ENCODE results near the gene OSCP1. TPM values are rescaled to one million over a fixed set of nuclear protein-coding genes. Genes with fewer than 3 reads are reported as not detected.

Gene OSCP1
- total and polyA plus RNA-seq, 8 donors = 9.3 to 23.4 (median 14.5) TPM

DNA sequence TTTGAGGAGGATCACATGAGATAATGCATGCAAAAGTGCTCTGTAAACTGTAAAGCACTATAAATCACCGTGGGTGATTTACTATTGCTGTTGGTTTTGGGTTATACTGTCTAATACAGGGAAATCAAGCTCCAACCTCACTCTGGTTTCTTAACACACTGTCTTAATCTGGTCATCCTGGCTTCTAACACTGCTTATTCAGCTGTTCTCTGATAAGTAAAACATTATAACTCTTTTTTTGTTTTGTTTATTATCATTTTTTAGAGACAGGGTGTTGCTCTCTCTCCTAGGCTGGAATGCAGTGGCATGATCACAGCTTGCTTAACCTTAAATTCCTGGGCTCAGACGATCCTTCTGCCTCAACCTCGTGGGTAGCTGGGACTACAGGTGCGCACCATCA is 30.7 kb downstream of the OSCP1 start:
- DNase-seq (no peak), ATAC-seq (peak; percentile 5)
- no peak for TF ChIP-seq CTCF (IDR thresholded peaks at IDR 0.05)
- no peaks in the 10 kb centered on the region for H3K27me3 ChIP-seq
- no peak overlapping the region for H3K4me3 ChIP-seq
- H3K36me3 ChIP-seq = peaks cover 0 to 7% of the 10 kb centered on the region in 2 donors
- H3K27ac ChIP-seq = no peak overlapping the region
- no peaks in the 10 kb centered on the region for H3K9me3 ChIP-seq
- peaks cover 0 to 21% of the 10 kb centered on the region in 2 donors for H3K4me1 ChIP-seq
- intact Hi-C loops (cut with DNase I) = loop anchor here in 1 of 2 donors (5.0 kb wide), 1 partner anchor 77 kb away; no protein-coding TSS in a partner anchor

GRCh38 chr1:36419140-36419539 is 31.1 kb downstream of the OSCP1 start:
- no peak overlapping the region for H3K27ac ChIP-seq
- H3K4me3 ChIP-seq = no peak overlapping the region
- H3K36me3 ChIP-seq = peaks cover 0 to 7% of the 10 kb centered on the region in 2 donors
- no peak for TF ChIP-seq CTCF (IDR thresholded peaks at IDR 0.05)
- no peaks in the 10 kb centered on the region for H3K9me3 ChIP-seq
- ATAC-seq (no peak), DNase-seq (no peak)
- H3K27me3 ChIP-seq = no peaks in the 10 kb centered on the region
- peaks cover 0 to 21% of the 10 kb centered on the region in 2 donors for H3K4me1 ChIP-seq
- intact Hi-C loops (cut with DNase I) = loop anchor here in 1 of 2 donors (5.0 kb wide), 1 partner anchor 77 kb away; no protein-coding TSS in a partner anchor

GRCh38 chr1:36417931-36418330 is 32.3 kb downstream of the OSCP1 start:
- TF ChIP-seq CTCF (IDR thresholded peaks at IDR 0.05) = no peak
- Histone ChIP-seq H3K4me1 (peaks cover 0 to 21% of the 10 kb centered on the region in 2 donors), H3K27ac (no peak overlapping the region), H3K9me3 (no peaks in the 10 kb centered on the region), H3K4me3 (no peak overlapping the region), H3K27me3 (no peaks in the 10 kb centered on the region), H3K36me3 (peaks cover 0 to 7% of the 10 kb centered on the region in 2 donors)
- ATAC-seq (no peak), DNase-seq (no peak)
- intact Hi-C loops (cut with DNase I) = loop anchor here in 1 of 2 donors (5.0 kb wide), 1 partner anchor 76 kb away; no protein-coding TSS in a partner anchor

GRCh38 chr1:36415661-36416326 is 34.5 kb downstream of the OSCP1 start:
- intact Hi-C loops (cut with DNase I) = loop anchor here in 1 of 2 donors (5.0 kb wide), 1 partner anchor 73 kb away; no protein-coding TSS in a partner anchor
- Histone ChIP-seq H3K9me3 (no peaks in the 10 kb centered on the region), H3K4me3 (no peak overlapping the region), H3K27me3 (no peaks in the 10 kb centered on the region), H3K36me3 (no peaks in the 10 kb centered on the region), H3K27ac (no peak overlapping the region), H3K4me1 (peaks cover 0 to 20% of the 10 kb centered on the region in 2 donors)
- ATAC-seq = no peak
- TF ChIP-seq CTCF (IDR thresholded peaks at IDR 0.05) = no peak
- DNase-seq = no peak

GRCh38 chr1:36414384-36414783 is 35.9 kb downstream of the OSCP1 start:
- intact Hi-C loops (cut with DNase I) = no loop called here
- no peak overlapping the region for H3K27ac ChIP-seq
- no peaks in the 10 kb centered on the region for H3K36me3 ChIP-seq
- no peaks in the 10 kb centered on the region for H3K9me3 ChIP-seq
- no peak for TF ChIP-seq CTCF (IDR thresholded peaks at IDR 0.05)
- H3K27me3 ChIP-seq = no peaks in the 10 kb centered on the region
- H3K4me3 ChIP-seq = no peak overlapping the region
- H3K4me1 ChIP-seq = peaks cover 0 to 7% of the 10 kb centered on the region in 2 donors
- ATAC-seq (no peak), DNase-seq (no peak)
